ENCODE results near the gene LGALS16.

DNA sequence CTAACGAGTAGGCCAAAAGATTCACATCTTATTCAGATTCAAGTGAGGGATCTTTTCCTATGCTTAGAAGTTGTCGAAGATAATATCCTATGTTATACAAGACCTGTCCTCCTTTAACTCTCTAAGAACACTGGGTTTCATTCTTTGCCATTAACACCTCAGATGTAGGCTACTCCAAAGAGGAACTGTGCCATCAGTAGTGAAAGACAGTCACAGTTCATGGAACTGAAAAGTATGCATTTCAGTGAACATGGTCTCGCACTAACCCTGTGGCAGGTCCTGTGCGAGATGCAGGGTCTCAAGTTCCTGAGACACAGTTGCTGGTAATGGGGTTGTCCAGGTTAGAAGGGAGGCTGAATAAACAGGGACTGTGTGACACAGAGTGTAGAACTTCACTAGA lies 4.1 kb downstream of the LGALS16 start:
- no peak for TF ChIP-seq TAF1 (IDR thresholded peaks at IDR 0.05; ENCODE audit: borderline replicate concordance, insufficient read depth, low read length)
- no peak for TF ChIP-seq POLR2AphosphoS5 (IDR thresholded peaks at IDR 0.05; ENCODE audit: low read depth, low read length)
- TF ChIP-seq REST (IDR thresholded peaks at IDR 0.05; ENCODE audit: insufficient read depth in 1 of 2, low read depth in 2 of 2, low read length in 2 of 2): no peak

All from PFSK-1 (cell line).